ENCODE results near the gene G3BP1. TPM values are rescaled to one million over a fixed set of nuclear protein-coding genes. Genes with fewer than 3 reads are reported as not detected.

Gene G3BP1
- total and polyA plus RNA-seq, 9 of the 15 experiments (the other 6 are each of a cell fraction or from before 2014, with no cell fraction given): 54.7 to 264 (median 105) TPM

- TF ChIP-seq ZMIZ1 (IDR thresholded peaks at IDR 0.05; ENCODE audit: low read depth in 2 of 2, low read length in 2 of 2) (no peak), ZNF277 (CRISPR knock-in tag; IDR thresholded peaks at IDR 0.05; ENCODE audit: borderline replicate concordance) (no peak), THRB (CRISPR knock-in tag; conservative IDR thresholded peaks at IDR 0.05) (no peak), SRSF3 (IDR thresholded peaks at IDR 0.05; ENCODE audit: insufficient read depth, low read length) (0 out of 2 replicates have a peak, but pooled peaks have one; percentile 19), BRF1 (IDR thresholded peaks at IDR 0.05; ENCODE audit: borderline replicate concordance, extremely low read depth, insufficient read length) (no peak), MITF (IDR thresholded peaks at IDR 0.05) (no peak), BMI1 (IDR thresholded peaks at IDR 0.05; ENCODE audit: low read length) (no peak), USF1 (CRISPR knock-in tag; IDR thresholded peaks at IDR 0.05) (peak; percentile 57), MTA1 (IDR thresholded peaks at IDR 0.05; ENCODE audit: borderline replicate concordance) (no peak), CTCF (IDR thresholded peaks at IDR 0.05 in 2 of 3, conservative IDR thresholded peaks at IDR 0.05 in 1 of 3; ENCODE audit: insufficient read depth in 2 of 3, low read depth in 1 of 3, low read length in 3 of 3) (peak in 2 of 3 experiments; percentile 34 to 55; a peak in 4 of 6 replicates), PCBP1 (IDR thresholded peaks at IDR 0.05; ENCODE audit: low read depth, low read length, poor library complexity, severe bottlenecking) (peak; percentile 64), HLTF (IDR thresholded peaks at IDR 0.05) (no peak), MEF2A (IDR thresholded peaks at IDR 0.05; ENCODE audit: control insufficient read depth, low read depth, low read length) (no peak)
Observed at GRCh38 chr5:151770383-151771258, 1.1 kb upstream of the G3BP1 start (continued).

Data from K562 (cell line).